Colonic mucosa (tissue), 4 donors: ENCODE data around the gene ACCSL. TPM values are rescaled to one million over a fixed set of nuclear protein-coding genes. Genes with fewer than 3 reads are reported as not detected.

Source experiments
- DNase-seq: peaks from one replicate; pipeline ENCODE4 v3.0.0-alpha.2; 2020
- H3K27ac ChIP-seq: fragments of 200-600 bp; one replicate; pipeline ENCODE4 v1.8.0; 2021
- H3K27me3 ChIP-seq: fragments of 200-600 bp; one replicate; pipeline ENCODE4 v1.8.0; 2021
- H3K36me3 ChIP-seq: fragments of 200-600 bp; one replicate; pipeline ENCODE4 v1.8.0; 2021
- H3K4me1 ChIP-seq: fragments of 200-600 bp; one replicate; pipeline ENCODE4 v1.8.0; 2021; ENCODE audit warnings: mild to moderate bottlenecking
- H3K4me3 ChIP-seq: fragments of 200-600 bp; one replicate; pipeline ENCODE4 v1.8.0; 2021
- H3K9ac ChIP-seq, 2 donors: one replicate each; pipeline ENCODE4 v1.7.0; 2013; ENCODE audit warnings: control low read depth in 2 of 2, low read depth in 2 of 2, low read length in 2 of 2
- H3K9me3 ChIP-seq: fragments of 200-600 bp; one replicate; pipeline ENCODE4 v1.8.0; 2021
- CTCF ChIP-seq: fragments of 200-600 bp; IDR thresholded peaks from one replicate; pipeline ENCODE4 v1.8.0; 2022; ENCODE audit warnings: antibody characterized with exemption, mild to moderate bottlenecking
- intact Hi-C: fragments of 100-400 bp; cut with DNase I; formaldehyde crosslinking; loops from one replicate; pipeline ENCODE4 v1.14.1; 2022
- total RNA-seq, 2 donors: library from RNA; stranded (reverse); fragmentation: NEBNext Ultra II Directional in 1 of 2; extraction: Animal tissue kit (Norgen Biotek cat#: 25700) in 1 of 2; gene quantifications; one replicate each; pipeline ENCODE4 v1.2.1, GENCODE V29; 2021
- donor health status: healthy.
- donor health status: DM: no; HTN: no; CAD: no.
- donor health status: DM: no; HTN: no; CAD: no.

Gene ACCSL
- total RNA-seq, 2 donors from 2014 or later = not detected

GRCh38 chr11:44058275-44058674, 10.5 kb downstream of the ACCSL start:
- DNase-seq = no peak
- H3K4me1 ChIP-seq = no peaks in the 10 kb centered on the region
- no peaks in the 10 kb centered on the region for H3K27me3 ChIP-seq
- H3K27ac ChIP-seq = no peak overlapping the region
- intact Hi-C loops = no loop called here
- no peaks in the 10 kb centered on the region for H3K9me3 ChIP-seq
- H3K9ac ChIP-seq = no peak overlapping the region
- TF ChIP-seq CTCF = no peak
- no peak overlapping the region for H3K4me3 ChIP-seq
- H3K36me3 ChIP-seq = no peaks in the 10 kb centered on the region

GRCh38 chr11:44065161-44065661, 17.4 kb downstream of the ACCSL start:
- H3K4me1 ChIP-seq = peaks cover 4% of the 10 kb centered on the region
- no peak overlapping the region for H3K4me3 ChIP-seq
- peak overlapping the region; percentile 74 to 93 for H3K9ac ChIP-seq
- intact Hi-C loops = no loop called here
- no peak for DNase-seq
- H3K9me3 ChIP-seq = no peaks in the 10 kb centered on the region
- no peaks in the 10 kb centered on the region for H3K27me3 ChIP-seq
- no peak overlapping the region for H3K27ac ChIP-seq
- TF ChIP-seq CTCF = no peak
- H3K36me3 ChIP-seq = no peaks in the 10 kb centered on the region

- Histone ChIP-seq H3K36me3 (no peaks in the 10 kb centered on the region), H3K4me1 (peaks cover 4% of the 10 kb centered on the region), H3K9me3 (no peaks in the 10 kb centered on the region), H3K9ac (peak within 1 kb of the TSS; percentile 74 to 93), H3K4me3 (peak within 1 kb of the TSS; percentile 63), H3K27ac (peak within 1 kb of the TSS; percentile 90), H3K27me3 (no peaks in the 10 kb centered on the region)
- intact Hi-C loops = no loop called here
- DNase-seq = peak; percentile 96
- peak; percentile 77 for TF ChIP-seq CTCF
These were observed 18.3 kb downstream of the ACCSL start, which contains the start of gene ACCS for GRCh38 chr11:44065841-44066731. TSS of gene ACCS (plus strand) at chr11:44066270. CDS start at chr11:44067628, 1,358 bp downstream.

GRCh38 chr11:44066732-44067141, 19.0 kb downstream of the ACCSL start:
- Histone ChIP-seq H3K27ac (peak overlapping the region; percentile 90), H3K4me3 (peak overlapping the region; percentile 63), H3K9me3 (no peaks in the 10 kb centered on the region), H3K27me3 (no peaks in the 10 kb centered on the region), H3K9ac (peak overlapping the region; percentile 74 to 93), H3K4me1 (peaks cover 4% of the 10 kb centered on the region), H3K36me3 (no peaks in the 10 kb centered on the region)
- intact Hi-C loops = no loop called here
- peak; percentile 44 for DNase-seq
- no peak for TF ChIP-seq CTCF

GRCh38 chr11:44067266-44067665, 19.5 kb downstream of the ACCSL start:
- peak overlapping the region in 1 of 2 donors; percentile 74 for H3K9ac ChIP-seq
- no peak for TF ChIP-seq CTCF

More at GRCh38 chr11:44067266-44067665, 19.5 kb downstream of the ACCSL start:
- peaks cover 4% of the 10 kb centered on the region for H3K4me1 ChIP-seq
- no peaks in the 10 kb centered on the region for H3K36me3 ChIP-seq
- intact Hi-C loops = no loop called here
- peak overlapping the region; percentile 90 for H3K27ac ChIP-seq
- no peak for DNase-seq
- H3K9me3 ChIP-seq = no peaks in the 10 kb centered on the region
- no peak overlapping the region for H3K4me3 ChIP-seq
- no peaks in the 10 kb centered on the region for H3K27me3 ChIP-seq
